Tibial artery (tissue), 4 donors: Measurements from ENCODE around the gene SMAD2.
"Not testable (repeated sequence)": the region's sequence is repeated elsewhere in the genome, so short reads cannot be mapped to it uniquely, and the experiment has no call there.

Source experiments
- DNase-seq, 2 donors: peaks; one replicate each; pipeline ENCODE4 v3.0.0-alpha.2; 2019
- H3K27ac ChIP-seq, 2 donors: fragments of 200-600 bp; sonication (generic) in 1 of 2; 1 replicate in 1 of 2; 2 replicates in 1 of 2; pipeline ENCODE4 v1.5.1; 2018 to 2019; ENCODE audit warnings: mild to moderate bottlenecking in 1 of 2
- H3K27me3 ChIP-seq, 2 donors: fragments of 200-600 bp; sonication (generic) in 1 of 2; one replicate each; pipeline versions ENCODE4 v1.5.1 to v1.6.0; 2016 to 2019
- H3K36me3 ChIP-seq, 3 donors: fragments of 200-600 bp; sonication (generic) in 2 of 3; one replicate each; pipeline ENCODE4 v1.5.1; 2016 to 2019; ENCODE audit warnings: mild to moderate bottlenecking in 2 of 3
- H3K4me1 ChIP-seq, 4 donors: fragments of 200-600 bp; sonication (generic) in 2 of 4; 1 replicate in 3 of 4; 2 replicates in 1 of 4; pipeline ENCODE4 v1.5.1; 2016 to 2019
- H3K4me3 ChIP-seq, 2 donors: fragments of 200-600 bp; sonication (generic) in 1 of 2; 1 replicate in 1 of 2; 2 replicates in 1 of 2; pipeline ENCODE4 v1.5.1; 2018 to 2019; ENCODE audit warnings: mild to moderate bottlenecking in 2 of 2
- H3K9me3 ChIP-seq, 3 donors: fragments of 200-600 bp; sonication (generic) in 1 of 3; one replicate each; pipeline ENCODE4 v1.5.1; 2016 to 2019
- CTCF ChIP-seq, 2 experiments: fragments of 200-600 bp in 1 of 2; fragments of 450-650 bp in 1 of 2; IDR thresholded peaks; one replicate each; pipeline ENCODE4 v1.5.1; 2017 to 2019; ENCODE audit warnings: antibody characterized with exemption in 2 of 2, mild to moderate bottlenecking in 1 of 2, moderate library complexity in 1 of 2
- intact Hi-C: fragments of 100-400 bp; cut with DNase I; formaldehyde crosslinking; loops from one replicate; pipeline ENCODE4 v1.15.0; 2023; ENCODE audit warnings: low total_unique reads

Gene SMAD2

GRCh38 chr18:47830772-47831171 is 99.7 kb downstream of the SMAD2 start:
- H3K36me3 ChIP-seq, result peaks cover 7 to 18% (median 17%) of the 10 kb centered on the region in 3 donors
- no peak for DNase-seq
- intact Hi-C loops, result no loop called here
- H3K27ac ChIP-seq, result no peak overlapping the region
- no peaks in the 10 kb centered on the region for H3K9me3 ChIP-seq
- no peak for TF ChIP-seq CTCF (IDR thresholded peaks at IDR 0.05)
- no peaks in the 10 kb centered on the region for H3K27me3 ChIP-seq
- no peak overlapping the region for H3K4me3 ChIP-seq
- H3K4me1 ChIP-seq, result no peaks in the 10 kb centered on the region

- no peak overlapping the region for H3K4me3 ChIP-seq
- H3K9me3 ChIP-seq, result no peaks in the 10 kb centered on the region
- no peak for TF ChIP-seq CTCF (IDR thresholded peaks at IDR 0.05)
- H3K36me3 ChIP-seq, result peaks cover 7 to 19% (median 12%) of the 10 kb centered on the region in 3 donors
- DNase-seq, result no peak
- intact Hi-C loops, result no loop called here
- no peaks in the 10 kb centered on the region for H3K27me3 ChIP-seq
- H3K27ac ChIP-seq, result no peak overlapping the region
- no peaks in the 10 kb centered on the region for H3K4me1 ChIP-seq
These were observed 100.6 kb downstream of the SMAD2 start for GRCh38 chr18:47829831-47830230.

- H3K4me1 ChIP-seq, H3K9me3 ChIP-seq, H3K27ac ChIP-seq, H3K27me3 ChIP-seq, H3K4me3 ChIP-seq, DNase-seq, intact Hi-C loops: not testable (repeated sequence)
- H3K36me3 ChIP-seq, result peaks cover 7 to 19% (median 9%) of the 10 kb centered on the region in 3 donors
These were observed 102.4 kb downstream of the SMAD2 start for GRCh38 chr18:47828031-47828430.

- Histone ChIP-seq H3K9me3 (no peaks in the 10 kb centered on the region), H3K27me3 (no peaks in the 10 kb centered on the region), H3K36me3 (peaks cover 7 to 19% (median 9%) of the 10 kb centered on the region in 3 donors), H3K27ac (no peak overlapping the region), H3K4me3 (no peak overlapping the region), H3K4me1 (no peaks in the 10 kb centered on the region)
- no peak for DNase-seq
- intact Hi-C loops, result no loop called here
- no peak for TF ChIP-seq CTCF (IDR thresholded peaks at IDR 0.05)
These were observed 104.0 kb downstream of the SMAD2 start for GRCh38 chr18:47826157-47827074.

- Histone ChIP-seq H3K9me3 (no peaks in the 10 kb centered on the region), H3K27ac (peak overlapping the region; percentile 3 to 4), H3K27me3 (no peaks in the 10 kb centered on the region), H3K4me3 (no peak overlapping the region), H3K36me3 (peaks cover 0 to 7% (median 6%) of the 10 kb centered on the region in 3 donors), H3K4me1 (peaks cover 0 to 16% (median 4%) of the 10 kb centered on the region in 4 donors)
- no peak for TF ChIP-seq CTCF (IDR thresholded peaks at IDR 0.05)
- no peak for DNase-seq
- intact Hi-C loops, result no loop called here
These were observed 109.1 kb downstream of the SMAD2 start for GRCh38 chr18:47821314-47821713.

GRCh38 chr18:47817795-47818077 is 112.7 kb downstream of the SMAD2 start:
- intact Hi-C loops, result no loop called here
- H3K27ac ChIP-seq, result peak overlapping the region; percentile 35 to 62

More at GRCh38 chr18:47817795-47818077, 112.7 kb downstream of the SMAD2 start:
- Histone ChIP-seq H3K4me1 (peaks cover 0 to 16% (median 4%) of the 10 kb centered on the region in 4 donors), H3K36me3 (no peaks in the 10 kb centered on the region), H3K27me3 (no peaks in the 10 kb centered on the region), H3K4me3 (peak overlapping the region; percentile 27 to 29), H3K9me3 (no peaks in the 10 kb centered on the region)
- no peak for TF ChIP-seq CTCF (IDR thresholded peaks at IDR 0.05)
- no peak for DNase-seq
